Activated CD8-positive, alpha-beta memory T cell treated with anti-CD3 and anti-CD28 coated beads for 36 hours (primary cell): ENCODE results near the gene CHST2. TPM values are rescaled to one million over a fixed set of nuclear protein-coding genes. Genes with fewer than 3 reads are reported as not detected.

ENCODE experiments used
- CTCF ChIA-PET: fragments of 350-600 bp; sonication (Branson Sonifier 250); formaldehyde crosslinking; loops from one replicate; lab custom pipeline; 2021; ENCODE audit warnings: antibody characterized with exemption; lab: Charles Lee
- POLR2A ChIA-PET: fragments of 350-600 bp; sonication (Branson Sonifier 250); formaldehyde crosslinking; loops from one replicate; lab custom pipeline; 2021; ENCODE audit warnings: antibody characterized with exemption; lab: Charles Lee
- total RNA-seq, 2 experiments: library from RNA; stranded (reverse); gene quantifications; one replicate each; pipeline ENCODE4 v1.2.3, GENCODE V29; 2021

The CHST2 gene
- total RNA-seq, 2 experiments from 2014 or later: 4.0 to 4.3 TPM

DNA sequence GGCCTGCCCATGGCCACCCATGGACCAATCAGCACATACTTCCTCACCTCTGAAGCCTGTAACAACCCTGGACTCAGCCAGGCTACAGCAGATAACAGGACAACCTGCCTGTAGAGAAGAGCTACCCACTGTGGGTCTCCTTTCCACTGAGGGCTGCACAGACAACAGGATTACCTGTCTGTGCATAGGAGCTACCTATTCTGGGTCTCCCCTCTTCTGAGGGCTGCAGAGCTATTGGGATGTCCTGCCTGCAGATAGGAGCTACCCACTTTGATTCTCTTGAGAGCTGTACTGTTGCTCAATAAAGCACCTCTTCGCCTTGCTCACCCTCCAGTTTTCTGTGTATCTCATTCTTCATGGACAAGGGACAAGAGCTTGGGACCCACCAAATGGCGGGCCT lies 23.8 kb upstream of the CHST2 start:
- CTCF ChIA-PET: interaction anchor here (0.6 kb wide), 1 partner anchor 12 kb away, joined by 3 read pairs; no protein-coding TSS in a partner anchor
- POLR2A ChIA-PET: no interaction called here

DNA sequence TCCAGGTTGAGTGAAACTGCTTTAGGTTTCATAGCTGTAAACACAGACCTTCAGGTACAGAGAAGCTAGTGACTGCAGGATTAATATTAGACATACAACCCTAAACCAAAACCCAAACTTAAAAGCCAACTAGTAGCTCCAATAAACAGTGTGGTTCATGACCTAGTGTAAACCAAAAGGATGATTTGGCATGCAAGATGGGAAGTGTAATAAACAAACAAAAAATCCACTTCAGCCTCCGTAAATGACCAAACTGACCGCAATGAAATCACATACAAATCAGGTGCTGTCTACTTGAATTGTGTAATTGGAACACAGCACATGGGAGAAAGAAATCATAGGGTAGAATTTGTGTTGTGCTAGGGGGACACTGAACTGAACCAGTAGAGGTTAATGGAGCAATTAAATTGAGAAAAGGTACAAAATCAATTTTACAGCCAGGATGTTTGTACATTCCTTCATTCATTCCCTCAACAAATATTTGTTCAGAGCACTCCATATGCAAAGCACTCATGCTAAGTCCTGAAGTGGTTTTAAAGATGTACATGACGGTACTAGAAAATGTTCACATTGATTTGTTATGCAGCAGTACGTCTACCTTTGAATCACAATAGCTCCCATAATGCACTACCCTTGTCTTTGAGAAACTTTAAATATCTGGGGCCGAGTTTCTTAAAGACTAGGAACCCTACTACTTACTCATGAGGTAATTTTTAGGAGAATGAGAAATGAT lies 21.4 kb upstream of the CHST2 start:
- CTCF ChIA-PET: no interaction called here
- POLR2A ChIA-PET: no interaction called here

DNA sequence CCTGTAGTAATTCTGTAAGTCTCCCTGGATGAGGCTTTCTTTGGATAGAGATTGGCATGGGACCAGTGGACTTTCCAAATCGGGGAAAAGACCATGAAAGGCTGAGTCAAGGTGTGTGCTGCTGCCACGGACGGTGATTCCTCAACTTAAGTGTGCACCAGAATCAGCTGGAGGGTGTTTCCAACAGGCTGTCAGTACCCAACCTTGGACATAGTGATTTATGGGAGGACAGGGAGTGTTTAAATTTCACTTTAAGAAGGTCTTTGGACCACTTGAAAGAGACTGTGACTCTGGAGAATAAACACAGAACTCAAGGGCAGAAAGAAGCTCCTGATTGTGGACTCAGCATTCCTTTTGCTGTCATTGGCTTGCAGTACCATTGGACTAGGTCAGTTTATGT lies 20.4 kb upstream of the CHST2 start:
- ChIA-PET POLR2A (no interaction called here), CTCF (no interaction called here)

DNA sequence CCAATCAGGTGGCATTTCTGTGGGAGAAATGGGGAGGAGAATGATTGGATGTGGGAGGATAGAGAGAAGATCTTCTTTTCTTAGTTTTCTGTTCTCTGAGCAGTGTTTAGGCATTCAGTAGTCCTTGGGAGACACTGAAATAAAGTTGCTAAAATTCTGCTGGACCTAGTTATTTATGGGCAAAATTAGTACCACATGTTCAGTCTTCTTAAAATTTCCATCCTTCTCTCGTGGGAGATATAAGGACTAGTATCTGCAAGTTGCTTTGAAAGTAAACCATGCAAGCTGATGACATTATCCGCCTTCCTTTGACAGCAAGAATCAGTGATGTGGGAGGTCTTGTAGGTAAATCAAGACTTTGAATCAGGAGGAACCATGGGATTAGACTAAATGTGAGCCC lies 19.9 kb upstream of the CHST2 start:
- ChIA-PET POLR2A (no interaction called here), CTCF (no interaction called here)

DNA sequence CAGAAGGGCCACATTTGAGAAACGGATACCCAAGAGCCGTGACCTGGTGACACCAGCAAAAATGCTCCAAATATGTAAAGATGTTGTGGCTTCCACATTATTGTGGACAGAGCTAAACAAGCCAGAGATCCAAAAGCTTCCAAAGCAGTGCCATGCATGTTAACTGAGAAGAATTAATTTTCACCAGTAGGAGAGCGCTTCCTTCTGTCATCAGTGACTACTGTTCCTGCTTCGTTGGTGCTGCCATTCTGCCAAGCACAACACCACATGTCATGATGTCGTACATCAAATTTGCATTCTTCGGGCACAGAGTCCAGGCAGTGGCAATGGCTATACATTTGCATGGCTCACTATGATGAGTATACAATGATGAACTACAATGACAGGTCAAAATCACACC lies 19.1 kb upstream of the CHST2 start:
- POLR2A ChIA-PET: no interaction called here
- CTCF ChIA-PET: no interaction called here

DNA sequence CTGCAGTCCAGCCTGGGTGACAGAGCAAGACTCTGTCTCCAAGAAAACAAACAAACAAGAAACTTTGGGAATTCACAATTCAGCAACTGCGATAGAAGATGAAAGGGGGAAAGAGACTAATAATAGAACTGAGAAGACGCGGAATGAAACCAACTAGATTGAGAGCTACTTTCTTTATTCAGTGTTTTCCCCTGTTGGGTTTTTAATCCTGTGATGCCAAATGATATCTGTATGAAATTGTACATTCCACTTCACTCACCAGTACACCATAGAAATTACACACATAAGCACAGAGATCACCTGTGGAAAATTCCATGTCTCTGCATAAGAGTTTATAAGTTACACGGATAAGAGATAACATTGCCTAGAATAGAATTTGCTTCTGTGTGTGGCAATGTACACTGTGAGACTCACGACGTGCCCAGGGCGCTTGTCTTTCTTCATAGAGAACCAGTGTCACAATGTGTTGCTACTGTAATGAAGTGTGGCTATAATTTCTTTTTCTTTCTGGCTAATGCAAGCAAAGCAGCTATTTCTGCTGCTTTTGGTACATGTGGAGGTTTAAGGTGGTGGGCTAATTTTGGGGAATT lies 17.7 kb upstream of the CHST2 start:
- ChIA-PET CTCF (no interaction called here), POLR2A (no interaction called here)

DNA sequence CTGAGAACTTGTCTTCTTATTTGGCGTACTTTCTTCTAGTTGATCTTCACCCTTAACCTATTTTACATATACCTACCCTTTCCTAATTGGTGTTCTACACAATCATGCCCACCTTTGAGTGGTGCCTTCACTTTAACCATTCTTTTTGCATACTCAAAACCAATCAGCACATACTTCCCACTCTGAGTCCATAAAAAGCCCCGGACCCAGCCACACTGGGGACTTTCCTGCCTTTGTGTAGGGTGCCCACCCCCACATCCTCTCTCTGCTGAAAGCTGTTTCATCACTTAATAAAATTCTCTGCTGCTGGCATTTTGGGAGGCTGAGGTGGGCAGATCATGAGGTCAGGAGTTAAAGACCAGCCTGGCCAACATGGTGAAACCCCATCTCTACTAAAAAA lies 15.9 kb upstream of the CHST2 start:
- CTCF ChIA-PET: no interaction called here
- POLR2A ChIA-PET: no interaction called here

DNA sequence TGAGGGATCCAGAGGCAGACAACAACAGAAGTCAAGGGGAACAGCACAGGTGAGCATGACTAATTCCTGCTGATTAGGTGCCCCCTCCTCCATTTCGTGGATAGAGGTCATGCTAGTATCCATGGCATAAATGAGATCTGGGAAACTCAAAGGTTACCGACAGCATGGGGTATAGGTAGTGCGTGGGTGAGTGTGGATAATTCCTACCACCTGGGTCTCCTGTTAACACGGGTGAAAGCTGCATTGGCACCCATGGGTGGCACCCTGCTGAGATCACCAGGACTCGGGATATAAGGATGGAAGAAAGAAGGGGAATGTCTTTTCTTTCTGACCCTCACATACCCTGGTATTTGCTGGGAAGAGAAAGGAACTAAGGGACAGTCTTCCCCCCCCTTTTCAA lies 14.4 kb upstream of the CHST2 start:
- ChIA-PET CTCF (no interaction called here), POLR2A (no interaction called here)

DNA sequence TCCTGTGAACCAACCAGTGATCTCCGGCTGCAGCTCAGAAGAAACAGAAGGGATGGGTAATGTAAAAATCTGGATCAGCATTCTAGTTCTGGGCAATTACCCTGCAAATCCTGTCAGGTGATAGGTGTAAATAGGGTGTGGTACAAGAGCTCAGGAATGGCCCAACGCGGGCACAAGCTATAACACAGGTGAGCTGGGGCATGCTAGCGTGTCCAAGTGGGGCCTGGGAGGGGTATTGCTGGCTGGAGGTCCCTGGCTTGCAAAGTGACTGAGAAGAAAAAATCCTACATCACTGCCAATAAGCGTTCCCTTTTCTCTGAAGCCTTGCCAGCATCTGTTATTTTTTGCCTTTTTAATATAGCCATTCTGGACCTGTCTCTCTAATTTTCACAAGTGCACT lies 9.7 kb upstream of the CHST2 start:
- ChIA-PET POLR2A (no interaction called here), CTCF (no interaction called here)

DNA sequence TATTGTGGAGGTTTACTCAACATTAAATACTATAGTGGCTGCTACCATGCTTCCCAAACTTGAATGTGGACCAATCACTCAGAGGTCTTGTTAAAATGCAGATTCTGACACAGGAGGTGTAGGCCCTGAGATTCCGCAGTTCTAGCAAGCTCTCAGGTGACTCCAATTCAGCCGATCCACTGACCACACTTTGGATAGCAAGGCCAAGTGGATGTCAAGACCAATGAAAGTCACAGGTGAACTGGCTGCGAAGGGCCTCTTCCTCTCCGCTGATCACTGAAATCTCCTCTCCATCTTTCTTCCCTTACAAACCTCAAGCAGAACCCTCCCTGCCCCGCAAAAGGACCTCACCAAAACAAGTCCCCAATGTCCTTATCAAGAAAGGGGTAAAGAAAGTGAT lies 9.2 kb upstream of the CHST2 start:
- POLR2A ChIA-PET: no interaction called here
- CTCF ChIA-PET: no interaction called here

DNA sequence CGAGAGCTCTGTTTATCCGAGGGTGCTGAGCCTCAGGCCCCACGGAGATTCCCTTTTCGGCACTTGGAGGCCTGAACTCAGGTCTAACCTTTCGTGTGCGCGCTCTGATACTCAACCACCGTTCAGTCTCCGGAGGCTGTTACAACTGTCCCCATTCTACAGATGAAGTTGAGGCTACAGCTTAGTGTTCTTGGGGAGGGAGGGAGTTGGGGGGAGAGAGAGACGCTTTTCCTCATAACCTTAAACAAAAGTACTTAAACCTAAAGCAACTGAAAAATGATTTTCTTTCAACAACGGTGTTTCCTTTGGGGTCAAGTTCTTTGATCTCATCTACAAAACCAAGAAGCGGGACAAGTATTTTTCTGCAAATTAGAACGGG lies 952 bp upstream of the CHST2 start:
- ChIA-PET POLR2A (no interaction called here), CTCF (no interaction called here)

DNA sequence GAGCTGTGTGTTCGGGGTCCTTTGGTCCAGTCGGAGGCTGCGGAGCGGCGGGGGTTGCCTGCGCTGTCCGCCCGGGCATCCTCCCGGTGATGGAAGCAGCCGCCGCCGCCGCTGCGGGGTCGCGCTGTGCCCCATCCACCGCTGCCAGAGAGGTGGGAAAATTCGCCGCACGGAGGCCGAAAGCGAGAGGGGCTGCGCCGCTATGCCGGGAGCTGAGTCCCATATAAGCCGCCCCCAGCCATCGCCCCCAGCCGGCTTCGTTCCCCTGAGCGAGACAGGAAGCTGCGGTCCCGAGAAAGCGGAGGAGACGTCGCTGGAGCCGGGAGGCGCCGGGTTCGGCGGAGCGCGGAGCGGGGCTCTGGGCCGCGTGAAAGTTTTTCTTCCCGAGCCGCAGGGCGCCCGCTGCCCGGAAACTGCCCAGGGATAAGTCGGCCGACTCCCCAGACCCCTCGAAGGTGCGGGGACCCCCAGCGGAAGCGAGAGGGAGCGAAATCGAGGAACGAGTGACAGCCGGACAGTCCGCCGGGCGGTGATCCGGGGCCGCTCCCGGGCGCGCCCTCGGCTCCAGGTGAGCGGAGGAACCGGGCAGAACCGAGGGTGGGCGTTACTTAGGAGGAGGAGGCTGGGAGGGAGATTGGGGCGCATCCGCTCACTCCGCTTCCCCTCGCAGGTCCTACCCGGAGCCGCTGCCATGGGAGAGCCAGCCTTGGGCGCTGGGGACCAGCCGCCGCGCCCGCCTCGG lies 574 bp downstream of the CHST2 start:
- ChIA-PET CTCF (interaction anchor here (1.5 to 1.7 kb wide), 2 partner anchors 10 to 554 kb away, joined by 6 to 8 read pairs; no protein-coding TSS in a partner anchor), POLR2A (no interaction called here)

DNA sequence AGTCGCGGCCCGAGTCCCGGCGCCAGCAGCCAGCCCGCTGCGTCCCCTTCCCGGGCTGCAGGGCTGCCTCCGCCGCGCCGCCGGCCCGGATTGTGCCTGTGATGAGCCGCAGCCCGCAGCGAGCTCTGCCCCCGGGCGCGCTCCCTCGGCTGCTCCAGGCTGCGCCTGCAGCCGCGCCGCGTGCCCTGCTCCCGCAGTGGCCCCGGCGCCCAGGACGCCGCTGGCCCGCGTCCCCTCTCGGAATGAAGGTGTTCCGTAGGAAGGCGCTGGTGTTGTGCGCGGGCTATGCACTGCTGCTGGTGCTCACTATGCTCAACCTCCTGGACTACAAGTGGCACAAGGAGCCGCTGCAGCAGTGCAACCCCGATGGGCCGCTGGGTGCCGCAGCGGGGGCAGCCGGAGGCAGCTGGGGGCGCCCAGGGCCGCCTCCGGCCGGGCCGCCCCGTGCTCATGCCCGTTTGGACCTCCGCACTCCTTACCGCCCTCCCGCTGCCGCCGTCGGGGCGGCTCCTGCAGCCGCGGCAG lies 1.2 kb downstream of the CHST2 start:
- CTCF ChIA-PET: interaction anchor here (0.7 to 1.7 kb wide), 5 partner anchors 10 to 553 kb away, joined by 3 to 8 read pairs (median 3); no protein-coding TSS in a partner anchor
- POLR2A ChIA-PET: no interaction called here

DNA sequence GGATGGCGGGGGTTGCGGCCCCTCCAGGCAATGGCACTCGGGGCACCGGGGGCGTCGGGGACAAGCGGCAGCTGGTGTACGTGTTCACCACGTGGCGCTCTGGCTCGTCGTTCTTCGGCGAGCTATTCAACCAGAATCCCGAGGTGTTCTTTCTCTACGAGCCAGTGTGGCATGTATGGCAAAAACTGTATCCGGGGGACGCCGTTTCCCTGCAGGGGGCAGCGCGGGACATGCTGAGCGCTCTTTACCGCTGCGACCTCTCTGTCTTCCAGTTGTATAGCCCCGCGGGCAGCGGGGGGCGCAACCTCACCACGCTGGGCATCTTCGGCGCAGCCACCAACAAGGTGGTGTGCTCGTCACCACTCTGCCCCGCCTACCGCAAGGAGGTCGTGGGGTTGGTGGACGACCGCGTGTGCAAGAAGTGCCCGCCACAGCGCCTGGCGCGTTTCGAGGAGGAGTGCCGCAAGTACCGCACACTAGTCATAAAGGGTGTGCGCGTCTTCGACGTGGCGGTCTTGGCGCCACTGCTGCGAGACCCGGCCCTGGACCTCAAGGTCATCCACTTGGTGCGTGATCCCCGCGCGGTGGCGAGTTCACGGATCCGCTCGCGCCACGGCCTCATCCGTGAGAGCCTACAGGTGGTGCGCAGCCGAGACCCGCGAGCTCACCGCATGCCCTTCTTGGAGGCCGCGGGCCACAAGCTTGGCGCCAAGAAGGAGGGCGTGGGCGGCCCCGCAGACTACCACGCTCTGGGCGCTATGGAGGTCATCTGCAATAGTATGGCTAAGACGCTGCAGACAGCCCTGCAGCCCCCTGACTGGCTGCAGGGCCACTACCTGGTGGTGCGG lies 1.9 kb downstream of the CHST2 start:
- POLR2A ChIA-PET: interaction anchor here (0.5 to 0.6 kb wide), 2 partner anchors 97 to 1441 kb away, joined by 4 to 7 read pairs; no protein-coding TSS in a partner anchor

DNA sequence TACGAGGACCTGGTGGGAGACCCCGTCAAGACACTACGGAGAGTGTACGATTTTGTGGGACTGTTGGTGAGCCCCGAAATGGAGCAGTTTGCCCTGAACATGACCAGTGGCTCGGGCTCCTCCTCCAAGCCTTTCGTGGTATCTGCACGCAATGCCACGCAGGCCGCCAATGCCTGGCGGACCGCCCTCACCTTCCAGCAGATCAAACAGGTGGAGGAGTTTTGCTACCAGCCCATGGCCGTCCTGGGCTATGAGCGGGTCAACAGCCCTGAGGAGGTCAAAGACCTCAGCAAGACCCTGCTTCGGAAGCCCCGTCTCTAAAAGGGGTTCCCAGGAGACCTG lies 2.5 kb downstream of the CHST2 start:
- ChIA-PET POLR2A (interaction anchor here (0.6 kb wide), 1 partner anchor 1442 kb away, joined by 7 read pairs; no protein-coding TSS in a partner anchor), CTCF (no interaction called here)

More for the DNA sequence above, 1.9 kb downstream of the CHST2 start:
- CTCF ChIA-PET: interaction anchor here (0.7 to 1.7 kb wide), 5 partner anchors 9 to 553 kb away, joined by 3 to 8 read pairs (median 3); no protein-coding TSS in a partner anchor

DNA sequence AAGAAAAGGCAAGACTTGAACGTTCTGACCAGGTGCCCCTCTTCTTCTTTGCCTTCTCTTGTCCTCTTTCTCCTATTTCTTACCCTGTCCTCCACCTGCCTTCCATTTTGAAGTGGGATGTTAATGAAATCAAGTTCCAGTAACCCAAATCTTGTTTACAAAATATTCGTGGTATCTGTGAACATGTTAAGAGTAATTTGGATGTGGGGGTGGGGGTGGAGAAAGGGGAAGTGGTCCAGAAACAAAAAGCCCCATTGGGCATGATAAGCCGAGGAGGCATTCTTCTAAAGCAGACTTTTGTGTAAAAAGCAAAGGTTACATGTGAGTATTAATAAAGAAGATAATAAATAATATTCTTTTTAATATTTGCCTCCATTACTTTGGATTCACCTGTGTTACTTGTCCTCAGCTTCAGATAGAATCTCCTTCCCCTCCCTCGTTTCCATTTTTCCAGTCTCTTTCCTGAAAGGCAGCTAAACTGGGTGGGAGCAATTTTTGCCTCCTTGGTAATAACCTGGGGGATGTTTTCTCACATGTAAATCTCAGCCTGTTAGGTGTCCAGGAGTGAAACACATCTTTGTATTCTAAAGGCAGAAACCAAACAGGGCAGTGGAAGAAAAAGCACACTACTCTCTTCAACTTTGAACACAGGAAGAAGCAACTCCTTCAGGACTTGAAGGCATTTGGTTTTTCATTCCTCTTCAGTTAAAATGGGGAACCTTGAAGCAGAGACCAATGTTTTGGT lies 3.2 kb downstream of the CHST2 start:
- CTCF ChIA-PET: no interaction called here

DNA sequence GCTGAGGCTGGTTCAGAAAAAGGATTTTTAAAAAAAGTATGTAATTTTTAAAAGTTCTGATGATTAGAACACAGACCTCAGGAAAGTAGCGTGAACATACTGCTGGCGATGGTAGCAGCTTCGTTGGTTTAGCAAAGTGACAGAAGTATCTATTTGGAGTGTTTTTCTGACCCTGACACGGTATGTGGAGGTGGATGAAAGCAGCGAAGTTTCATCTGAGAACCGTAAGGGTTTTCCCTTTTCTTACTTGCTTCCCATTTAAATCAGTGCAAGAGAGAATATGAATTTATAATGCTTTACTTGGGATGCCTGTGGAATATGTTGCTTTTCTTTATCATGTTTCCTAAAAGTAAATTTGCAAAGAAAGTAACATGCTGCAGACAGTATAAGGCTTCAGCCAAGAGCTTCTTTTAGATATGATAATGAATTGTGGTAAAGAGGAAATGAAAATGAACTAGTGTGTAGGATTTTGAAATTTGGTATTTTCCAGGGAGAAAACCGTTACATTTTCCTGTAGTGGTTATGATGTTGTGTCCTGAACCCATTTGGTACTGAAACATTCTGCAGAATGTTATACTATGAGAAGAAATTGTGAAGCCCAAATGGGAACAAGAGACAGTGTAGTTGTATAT lies 3.9 kb downstream of the CHST2 start:
- ChIA-PET CTCF (no interaction called here), POLR2A (no interaction called here)

More for the DNA sequence above, 3.2 kb downstream of the CHST2 start:
- POLR2A ChIA-PET: no interaction called here
